ENCODE data around the gene PXDC1. TPM values are rescaled to one million over a fixed set of nuclear protein-coding genes. Genes with fewer than 3 reads are reported as not detected.

The PXDC1 gene
- total RNA-seq, 1 experiment from 2014 or later: 36.2 TPM

DNA sequence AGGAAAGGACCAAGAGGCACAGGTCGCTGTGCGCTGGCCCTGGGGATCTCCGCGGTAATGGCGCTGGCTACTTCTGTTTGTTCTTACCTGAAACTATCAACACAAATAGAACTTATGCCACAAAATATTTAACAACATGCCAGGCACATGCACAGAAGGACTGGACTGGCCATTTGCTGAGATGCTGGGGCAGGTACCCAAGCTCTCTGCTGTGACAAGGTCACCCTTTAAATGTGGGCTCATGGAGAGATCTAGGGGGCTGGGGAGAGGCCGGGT is 28.0 kb upstream of the PXDC1 start:
- POLR2A ChIA-PET: no interaction called here
- ATAC-seq (no peak), DNase-seq (ENCODE audit: low read depth, low spot score) (no peak)
- Histone ChIP-seq H3K27ac (ENCODE audit: low read length) (no peak overlapping the region), H3K9me3 (ENCODE audit: control insufficient read depth, insufficient read depth, low read depth, low read length) (no peaks in the 10 kb centered on the region), H3K4me1 (ENCODE audit: control insufficient read depth, insufficient read depth, low read length) (no peaks in the 10 kb centered on the region), H3K4me3 (ENCODE audit: low read depth in 2 of 2, low read length in 2 of 2) (no peak overlapping the region), H3K27me3 (ENCODE audit: control insufficient read depth, insufficient read depth, low read length) (no peaks in the 10 kb centered on the region), H3K36me3 (ENCODE audit: control insufficient read depth, insufficient read depth, low read length) (no peaks in the 10 kb centered on the region)
- intact Hi-C loops (cut with micrococcal nuclease; ENCODE audit: unreplicated experiment): no loop called here
- CTCF ChIA-PET: interaction anchor here (0.6 kb wide), 1 partner anchor 11 kb away, joined by 4 read pairs; no protein-coding TSS in a partner anchor
- TF ChIP-seq CTCF (IDR thresholded peaks at IDR 0.05): no peak
- TF ChIP-seq SIN3A (IDR thresholded peaks at IDR 0.05; ENCODE audit: borderline replicate concordance, insufficient read depth, low read depth, low read length): no peak
- in situ Hi-C loops (cut with HindIII; ENCODE audit: low pct_unique_long_range_greater_than_20kb, low sequenced_read_pairs): no loop called here
- BruUV-seq (replicated peaks): no TSS peak

GRCh38 chr6:3778701-3779573 is 27.4 kb upstream of the PXDC1 start:
- Histone ChIP-seq H3K27me3 (ENCODE audit: control insufficient read depth, insufficient read depth, low read length) (no peaks in the 10 kb centered on the region), H3K9me3 (ENCODE audit: control insufficient read depth, insufficient read depth, low read depth, low read length) (no peaks in the 10 kb centered on the region), H3K27ac (ENCODE audit: low read length) (no peak overlapping the region), H3K4me3 (ENCODE audit: low read depth in 2 of 2, low read length in 2 of 2) (no peak overlapping the region), H3K36me3 (ENCODE audit: control insufficient read depth, insufficient read depth, low read length) (no peaks in the 10 kb centered on the region), H3K4me1 (ENCODE audit: control insufficient read depth, insufficient read depth, low read length) (no peaks in the 10 kb centered on the region)
- DNase-seq (ENCODE audit: low read depth, low spot score) (no peak), ATAC-seq (no peak)
- BruUV-seq (replicated peaks): no TSS peak
- ChIA-PET POLR2A (no interaction called here), CTCF (interaction anchor here (0.6 kb wide), 1 partner anchor 11 kb away, joined by 4 read pairs; no protein-coding TSS in a partner anchor)
- no peak for TF ChIP-seq POLR2AphosphoS5 (IDR thresholded peaks at IDR 0.05; ENCODE audit: low read depth, low read length)
- TF ChIP-seq SIN3A (IDR thresholded peaks at IDR 0.05; ENCODE audit: borderline replicate concordance, insufficient read depth, low read depth, low read length): no peak
- no peak for TF ChIP-seq REST (IDR thresholded peaks at IDR 0.05; ENCODE audit: insufficient read depth in 1 of 2, low read depth in 2 of 2, low read length in 1 of 2)
- intact Hi-C loops (cut with micrococcal nuclease; ENCODE audit: unreplicated experiment): no loop called here
- in situ Hi-C loops (cut with HindIII; ENCODE audit: low pct_unique_long_range_greater_than_20kb, low sequenced_read_pairs): no loop called here

- Histone ChIP-seq H3K36me3 (ENCODE audit: control insufficient read depth, insufficient read depth, low read length) (no peaks in the 10 kb centered on the region), H3K9me3 (ENCODE audit: control insufficient read depth, insufficient read depth, low read depth, low read length) (no peaks in the 10 kb centered on the region), H3K27me3 (ENCODE audit: control insufficient read depth, insufficient read depth, low read length) (no peaks in the 10 kb centered on the region), H3K4me3 (ENCODE audit: low read depth in 2 of 2, low read length in 2 of 2) (no peak overlapping the region), H3K4me1 (ENCODE audit: control insufficient read depth, insufficient read depth, low read length) (no peaks in the 10 kb centered on the region), H3K27ac (ENCODE audit: low read length) (no peak overlapping the region)
- in situ Hi-C loops (cut with HindIII; ENCODE audit: low pct_unique_long_range_greater_than_20kb, low sequenced_read_pairs) (no loop called here), intact Hi-C loops (cut with micrococcal nuclease; ENCODE audit: unreplicated experiment) (no loop called here)
- TF ChIP-seq REST (IDR thresholded peaks at IDR 0.05; ENCODE audit: insufficient read depth in 1 of 2, low read depth in 2 of 2, low read length in 1 of 2) (no peak), CTCF (IDR thresholded peaks at IDR 0.05) (no peak), POLR2AphosphoS5 (IDR thresholded peaks at IDR 0.05; ENCODE audit: low read depth, low read length) (no peak), TCF7L2 (IDR thresholded peaks at IDR 0.05; ENCODE audit: low read depth, low read length) (no peak), SIN3A (IDR thresholded peaks at IDR 0.05; ENCODE audit: borderline replicate concordance, insufficient read depth, low read depth, low read length) (no peak)
- ChIA-PET CTCF (no interaction called here), POLR2A (no interaction called here)
- DNase-seq (ENCODE audit: low read depth, low spot score) (no peak), ATAC-seq (no peak; the same call in 1 of the 2 replicates)
- no TSS peak for BruUV-seq (replicated peaks)
Observed at GRCh38 chr6:3777730-3778461, 26.4 kb upstream of the PXDC1 start.

Measured in Panc1 (cell line).